Measurements from ENCODE around the gene ZNF546. TPM values are rescaled to one million over a fixed set of nuclear protein-coding genes. Genes with fewer than 3 reads are reported as not detected.

Gene ZNF546
- total and polyA plus RNA-seq, 8 donors, result 0.29 to 9.3 (median 2.1) TPM

DNA sequence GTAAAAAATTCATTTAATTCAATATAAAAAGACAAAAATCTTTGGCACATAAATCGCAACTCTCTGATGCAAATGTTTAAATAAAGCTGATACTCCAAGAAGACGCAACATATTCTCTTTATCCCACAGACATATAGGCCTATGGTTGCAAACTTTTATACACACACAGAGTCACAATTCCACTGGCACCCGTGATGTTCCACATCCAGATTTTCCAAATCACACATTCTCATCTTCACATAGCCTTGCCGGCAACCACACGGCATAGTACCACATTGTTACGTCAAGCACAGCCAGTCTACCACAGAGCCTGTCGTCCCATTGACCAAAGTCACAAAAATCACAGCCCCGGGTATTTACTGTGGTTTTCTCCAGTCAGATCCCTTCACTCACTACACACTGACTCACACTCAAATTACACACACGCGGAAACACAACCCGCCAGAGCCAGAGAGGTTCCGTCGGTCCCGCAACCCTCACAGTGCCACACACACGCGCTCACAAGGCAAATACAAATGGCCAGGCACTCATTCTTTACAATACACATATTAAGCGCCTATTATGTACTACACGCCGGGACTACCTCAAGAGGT lies 546 bp upstream of the ZNF546 start:
- intact Hi-C loops (cut with DNase I; ENCODE audit: low total_unique reads), result no loop called here
- Histone ChIP-seq H3K4me1 (peaks cover 0 to 24% (median 20%) of the 10 kb centered on the region in 4 donors), H3K27ac (peak overlapping the region; percentile 78 to 91 (median 85)), H3K4me3 (peak overlapping the region; percentile 56 to 82 (median 70)), H3K27me3 (no peaks in the 10 kb centered on the region), H3K36me3 (peaks cover 0 to 22% (median 2%) of the 10 kb centered on the region in 4 donors), H3K9me3 (peaks cover 0 to 8% (median 4%) of the 10 kb centered on the region in 4 donors)
- DNase-seq, result peak in 1 of 2 donors; percentile 67
- WGBS, 5 donors, result 6 to 11% (median 8%) methylated on average over 16 to 19 of the region's 19 CpGs
- no peak for TF ChIP-seq POLR2AphosphoS5 (IDR thresholded peaks at IDR 0.05)
- TF ChIP-seq EP300 (IDR thresholded peaks at IDR 0.05), result no peak
- no peak for TF ChIP-seq POLR2A (IDR thresholded peaks at IDR 0.05)
- TF ChIP-seq, protein P1, sequence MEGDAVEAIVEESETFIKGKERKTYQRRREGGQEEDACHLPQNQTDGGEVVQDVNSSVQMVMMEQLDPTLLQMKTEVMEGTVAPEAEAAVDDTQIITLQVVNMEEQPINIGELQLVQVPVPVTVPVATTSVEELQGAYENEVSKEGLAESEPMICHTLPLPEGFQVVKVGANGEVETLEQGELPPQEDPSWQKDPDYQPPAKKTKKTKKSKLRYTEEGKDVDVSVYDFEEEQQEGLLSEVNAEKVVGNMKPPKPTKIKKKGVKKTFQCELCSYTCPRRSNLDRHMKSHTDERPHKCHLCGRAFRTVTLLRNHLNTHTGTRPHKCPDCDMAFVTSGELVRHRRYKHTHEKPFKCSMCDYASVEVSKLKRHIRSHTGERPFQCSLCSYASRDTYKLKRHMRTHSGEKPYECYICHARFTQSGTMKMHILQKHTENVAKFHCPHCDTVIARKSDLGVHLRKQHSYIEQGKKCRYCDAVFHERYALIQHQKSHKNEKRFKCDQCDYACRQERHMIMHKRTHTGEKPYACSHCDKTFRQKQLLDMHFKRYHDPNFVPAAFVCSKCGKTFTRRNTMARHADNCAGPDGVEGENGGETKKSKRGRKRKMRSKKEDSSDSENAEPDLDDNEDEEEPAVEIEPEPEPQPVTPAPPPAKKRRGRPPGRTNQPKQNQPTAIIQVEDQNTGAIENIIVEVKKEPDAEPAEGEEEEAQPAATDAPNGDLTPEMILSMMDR (IDR thresholded peaks at IDR 0.05), result no peak

DNA sequence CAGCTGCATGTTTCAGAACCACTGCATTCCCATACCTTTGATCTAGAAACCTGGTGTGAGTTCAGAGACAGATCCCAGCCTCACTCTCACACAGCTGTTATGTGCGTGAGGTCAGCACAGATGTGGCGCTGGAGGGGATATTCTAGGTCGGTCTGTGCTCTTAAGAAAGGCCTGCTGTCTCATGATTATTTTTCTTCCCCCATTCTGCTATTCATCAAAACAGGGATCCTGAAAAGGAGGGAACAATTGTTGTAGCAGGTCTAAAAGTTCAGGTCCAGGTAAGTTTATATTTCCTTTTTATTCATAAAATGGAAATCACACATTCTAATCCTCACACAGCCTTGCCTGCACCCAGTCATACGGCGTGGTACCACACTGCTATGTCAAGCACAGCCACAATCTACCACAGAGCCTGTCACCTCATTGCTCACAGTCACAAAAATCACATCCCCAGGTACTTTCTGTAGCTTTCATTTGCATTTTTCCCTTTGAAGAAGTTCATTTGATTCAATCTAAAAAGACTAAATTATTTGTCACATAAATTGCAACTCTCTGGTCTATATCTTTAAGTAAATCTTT lies 867 bp downstream of the ZNF546 start:
- H3K4me1 ChIP-seq, result peaks cover 0 to 24% (median 20%) of the 10 kb centered on the region in 4 donors
- peaks cover 0 to 22% (median 2%) of the 10 kb centered on the region in 4 donors for H3K36me3 ChIP-seq
- no peak for DNase-seq
- TF ChIP-seq, protein P1 (IDR thresholded peaks at IDR 0.05), result no peak
- TF ChIP-seq POLR2A (IDR thresholded peaks at IDR 0.05), result no peak
- TF ChIP-seq EP300 (IDR thresholded peaks at IDR 0.05), result no peak
- TF ChIP-seq POLR2AphosphoS5 (IDR thresholded peaks at IDR 0.05), result no peak
- peaks cover 0 to 8% (median 4%) of the 10 kb centered on the region in 4 donors for H3K9me3 ChIP-seq
- H3K4me3 ChIP-seq, result peak overlapping the region; percentile 56 to 82 (median 70)
- 67 to 84% (median 75%) methylated on average over 5 of the region's 5 CpGs for WGBS, 5 donors
- H3K27me3 ChIP-seq, result no peaks in the 10 kb centered on the region
- intact Hi-C loops (cut with DNase I; ENCODE audit: low total_unique reads), result no loop called here
- peak overlapping the region; percentile 78 to 91 (median 85) for H3K27ac ChIP-seq

DNA sequence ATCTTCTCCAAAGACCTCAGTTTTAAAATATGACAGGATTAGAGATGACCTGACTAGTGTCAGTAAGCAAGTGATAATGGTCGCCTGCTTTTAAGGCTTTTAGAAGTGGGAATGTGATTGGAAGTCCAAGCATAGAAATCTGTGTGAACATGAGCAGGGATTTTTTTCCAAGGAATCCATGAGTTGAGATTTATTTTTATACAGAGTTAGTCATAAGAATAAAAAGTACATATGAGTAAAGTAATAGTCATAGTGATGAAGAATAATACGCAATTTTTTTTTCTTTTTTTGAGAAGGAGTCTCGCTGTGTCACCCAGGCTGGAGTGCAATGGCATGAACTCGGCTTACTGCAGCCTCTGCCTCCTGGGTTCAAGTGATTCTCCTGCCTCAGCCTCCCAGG lies 1.6 kb downstream of the ZNF546 start:
- H3K27me3 ChIP-seq, result no peaks in the 10 kb centered on the region
- intact Hi-C loops (cut with DNase I; ENCODE audit: low total_unique reads), result no loop called here
- peaks cover 0 to 24% (median 20%) of the 10 kb centered on the region in 4 donors for H3K4me1 ChIP-seq
- TF ChIP-seq, protein P1 (IDR thresholded peaks at IDR 0.05), result no peak
- TF ChIP-seq POLR2A (IDR thresholded peaks at IDR 0.05) (no peak), EP300 (IDR thresholded peaks at IDR 0.05) (no peak)
- no peak overlapping the region for H3K27ac ChIP-seq
- peaks cover 0 to 7% (median 3%) of the 10 kb centered on the region in 4 donors for H3K9me3 ChIP-seq
- 78 to 99% (median 94%) methylated on average over 4 of the region's 4 CpGs for WGBS, 5 donors
- DNase-seq, result no peak
- H3K4me3 ChIP-seq, result no peak overlapping the region
- peaks cover 0 to 18% (median 2%) of the 10 kb centered on the region in 4 donors for H3K36me3 ChIP-seq

DNA sequence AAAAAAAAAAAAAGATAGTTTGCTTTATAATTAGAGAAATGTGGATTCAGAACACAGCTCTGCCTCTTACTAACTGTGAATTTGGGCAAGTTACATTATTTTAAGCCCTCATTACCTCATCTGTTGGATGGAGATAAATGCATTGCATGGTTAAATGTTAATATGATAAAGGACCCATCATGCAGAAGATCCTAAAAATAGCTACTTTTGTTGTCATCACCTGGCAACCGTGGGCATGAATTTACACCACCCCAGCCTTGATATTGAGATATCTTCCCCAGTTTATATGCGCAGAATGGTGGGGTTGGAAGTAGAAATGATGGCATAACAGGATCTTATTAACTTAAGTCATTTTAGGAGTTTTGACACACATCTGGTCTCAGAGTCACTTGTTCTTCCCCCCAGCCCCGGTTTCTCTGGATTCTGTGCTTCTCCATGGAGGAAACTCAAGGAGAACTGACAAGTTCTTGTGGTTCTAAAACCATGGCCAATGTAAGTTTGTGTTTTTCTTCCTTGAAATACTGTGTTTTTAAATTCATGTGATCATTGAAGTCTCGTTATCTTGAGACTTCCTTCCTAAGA lies 8.9 kb downstream of the ZNF546 start:
- no peak for DNase-seq
- peaks cover 4 to 12% (median 7%) of the 10 kb centered on the region in 4 donors for H3K9me3 ChIP-seq
- WGBS, 5 donors, result 82 to 92% (median 90%) methylated on average over 4 of the region's 4 CpGs
- peaks cover 25 to 52% (median 46%) of the 10 kb centered on the region in 4 donors for H3K36me3 ChIP-seq
- H3K27me3 ChIP-seq, result no peaks in the 10 kb centered on the region
- no peak overlapping the region for H3K4me3 ChIP-seq
- TF ChIP-seq POLR2AphosphoS5 (IDR thresholded peaks at IDR 0.05) (no peak), EP300 (IDR thresholded peaks at IDR 0.05) (no peak), POLR2A (IDR thresholded peaks at IDR 0.05) (no peak)
- TF ChIP-seq, protein P1 (IDR thresholded peaks at IDR 0.05), result no peak
- H3K4me1 ChIP-seq, result no peaks in the 10 kb centered on the region
- no peak overlapping the region for H3K27ac ChIP-seq
- intact Hi-C loops (cut with DNase I; ENCODE audit: low total_unique reads), result no loop called here

Measured in stomach (tissue), 9 donors.